22Rv1 (cell line): ENCODE measurements around the gene IL1R1.

Experiments used
- ZFX ChIP-seq: fragments of 450-650 bp; IDR thresholded peaks from 2 replicates; pipeline ENCODE4 v1.6.1; 2017; ENCODE audit warnings: antibody characterized with exemption, borderline replicate concordance
- TF ChIP-seq, protein P1 (sequence below): fragments of 450-650 bp; IDR thresholded peaks from 2 replicates; pipeline ENCODE4 v1.5.1; 2017; ENCODE audit warnings: mild to moderate bottlenecking

DNA sequence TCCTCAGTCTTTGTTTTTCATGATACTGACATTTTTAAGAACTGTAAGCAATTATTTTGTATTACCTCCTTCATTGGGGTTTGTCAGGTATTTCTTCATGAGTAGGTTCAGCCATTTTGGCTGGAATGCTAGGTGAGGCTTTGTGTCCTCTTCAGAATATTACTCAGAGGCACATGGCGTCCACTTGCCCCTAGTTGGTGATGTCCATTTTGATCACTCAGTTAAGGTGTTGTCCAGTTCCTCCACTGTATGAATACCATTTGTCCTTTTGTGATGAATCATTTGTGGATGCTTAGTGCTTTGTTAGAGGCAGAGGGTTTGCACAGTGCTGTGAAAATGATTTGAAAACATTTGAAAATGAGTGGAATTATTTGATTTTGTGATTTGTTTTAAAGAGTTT is 49.0 kb downstream of the IL1R1 start:
- TF ChIP-seq, protein P1, sequence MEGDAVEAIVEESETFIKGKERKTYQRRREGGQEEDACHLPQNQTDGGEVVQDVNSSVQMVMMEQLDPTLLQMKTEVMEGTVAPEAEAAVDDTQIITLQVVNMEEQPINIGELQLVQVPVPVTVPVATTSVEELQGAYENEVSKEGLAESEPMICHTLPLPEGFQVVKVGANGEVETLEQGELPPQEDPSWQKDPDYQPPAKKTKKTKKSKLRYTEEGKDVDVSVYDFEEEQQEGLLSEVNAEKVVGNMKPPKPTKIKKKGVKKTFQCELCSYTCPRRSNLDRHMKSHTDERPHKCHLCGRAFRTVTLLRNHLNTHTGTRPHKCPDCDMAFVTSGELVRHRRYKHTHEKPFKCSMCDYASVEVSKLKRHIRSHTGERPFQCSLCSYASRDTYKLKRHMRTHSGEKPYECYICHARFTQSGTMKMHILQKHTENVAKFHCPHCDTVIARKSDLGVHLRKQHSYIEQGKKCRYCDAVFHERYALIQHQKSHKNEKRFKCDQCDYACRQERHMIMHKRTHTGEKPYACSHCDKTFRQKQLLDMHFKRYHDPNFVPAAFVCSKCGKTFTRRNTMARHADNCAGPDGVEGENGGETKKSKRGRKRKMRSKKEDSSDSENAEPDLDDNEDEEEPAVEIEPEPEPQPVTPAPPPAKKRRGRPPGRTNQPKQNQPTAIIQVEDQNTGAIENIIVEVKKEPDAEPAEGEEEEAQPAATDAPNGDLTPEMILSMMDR, result no peak
- no peak for TF ChIP-seq ZFX
